Right cardiac atrium (tissue), 5 donors: ENCODE results near the gene PLA2G12B. TPM values are rescaled to one million over a fixed set of nuclear protein-coding genes. Genes with fewer than 3 reads are reported as not detected.

ENCODE experiments used
- ATAC-seq, 2 donors: fragments of 200-7000 bp; cut with Tn5 transposase; one replicate each; pipeline versions ENCODE4 v1.8.0 to v1.9.1; 2020; ENCODE audit warnings: moderate library complexity in 2 of 2, mild to moderate bottlenecking in 1 of 2
- DNase-seq, 3 donors: peaks; one replicate each; pipeline ENCODE4 v3.0.0-alpha.2; 2020
- H3K27ac ChIP-seq: one replicate; pipeline ENCODE4 v1.5.1; 2013; ENCODE audit warnings: mild to moderate bottlenecking, low read length, control low read depth, moderate library complexity
- H3K27me3 ChIP-seq: one replicate; pipeline ENCODE4 v1.6.1; 2013; ENCODE audit not compliant: control insufficient read depth, insufficient read depth
- H3K4me1 ChIP-seq: one replicate; pipeline ENCODE4 v1.6.1; 2013; ENCODE audit warnings: low read length; ENCODE audit not compliant: control insufficient read depth, insufficient read depth
- H3K4me3 ChIP-seq: one replicate; pipeline ENCODE4 v1.5.1; 2013; ENCODE audit warnings: low read length, control low read depth
- H3K9me3 ChIP-seq: one replicate; pipeline ENCODE4 v1.6.1; 2013; ENCODE audit warnings: low read length; ENCODE audit not compliant: control insufficient read depth
- WGBS: extraction: QIAGEN DNeasy Blood & Tissue Kit; methylation state at CpG from one replicate; pipeline ENCODE4 v1.1.7; 2013; 5-methylcytosine and 5-hydroxymethylcytosine counted together
- intact Hi-C, 4 donors: fragments of 100-400 bp; cut with DNase I; formaldehyde crosslinking; loops; one replicate each; pipeline versions ENCODE4 v1.11.0 to v1.14.0; 2022 to 2023
- polyA plus RNA-seq: library from polyadenylated mRNA; stranded (reverse); fragments of 200-250 nt; gene quantifications from one replicate; pipeline ENCODE4 v1.2.3, GENCODE V29; 2013
- total RNA-seq, 4 donors: library from RNA; stranded (reverse); fragmentation: NEBNext Ultra II Directional; extraction: Animal tissue kit (Norgen Biotek cat#: 25700); gene quantifications; one replicate each; pipeline ENCODE4 v1.2.1, GENCODE V29; 2021
- donor health status: healthy with polysubstance abuse.
- donor health status: DM: no; HTN: yes; CAD: no.
- donor health status: DM: no; HTN: no; CAD: no.
- donor health status: DM: no; HTN: yes; CAD: no; lungs with severe emphysema.
- donor health status: DM: yes; HTN: yes; CAD: no.

PLA2G12B gene
- total and polyA plus RNA-seq, 5 donors: 2.6 to 16.6 (median 6.5) TPM

DNA sequence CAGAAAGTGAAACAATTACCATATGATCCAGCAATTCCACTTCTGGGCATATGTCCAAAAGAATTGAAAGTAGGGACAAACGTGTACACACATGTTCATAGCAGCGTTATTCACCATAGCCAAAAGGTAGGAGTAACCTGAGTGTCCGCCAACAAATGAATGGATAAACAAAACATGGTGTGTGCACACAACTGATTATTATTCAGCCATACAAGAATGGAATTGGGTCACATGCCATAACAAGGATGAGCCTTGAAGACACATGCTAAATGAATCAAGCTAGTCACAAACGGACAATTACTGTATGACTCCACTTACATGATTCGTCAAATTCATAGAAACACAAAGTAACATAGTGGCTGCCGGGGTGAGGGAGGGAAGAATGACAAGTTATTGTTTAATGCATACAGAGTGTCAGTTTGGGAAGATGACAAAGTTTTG is 65.2 kb downstream of the PLA2G12B start:
- intact Hi-C loops: no loop called here
- ATAC-seq: no peak
- WGBS: 46% methylated on average over 6 of the region's 6 CpGs
- H3K9me3 ChIP-seq: no peaks in the 10 kb centered on the region
- H3K4me1 ChIP-seq: peaks cover 12% of the 10 kb centered on the region
- no peak overlapping the region for H3K4me3 ChIP-seq
- H3K27ac ChIP-seq: no peak overlapping the region
- DNase-seq: no peak
- no peaks in the 10 kb centered on the region for H3K27me3 ChIP-seq

DNA sequence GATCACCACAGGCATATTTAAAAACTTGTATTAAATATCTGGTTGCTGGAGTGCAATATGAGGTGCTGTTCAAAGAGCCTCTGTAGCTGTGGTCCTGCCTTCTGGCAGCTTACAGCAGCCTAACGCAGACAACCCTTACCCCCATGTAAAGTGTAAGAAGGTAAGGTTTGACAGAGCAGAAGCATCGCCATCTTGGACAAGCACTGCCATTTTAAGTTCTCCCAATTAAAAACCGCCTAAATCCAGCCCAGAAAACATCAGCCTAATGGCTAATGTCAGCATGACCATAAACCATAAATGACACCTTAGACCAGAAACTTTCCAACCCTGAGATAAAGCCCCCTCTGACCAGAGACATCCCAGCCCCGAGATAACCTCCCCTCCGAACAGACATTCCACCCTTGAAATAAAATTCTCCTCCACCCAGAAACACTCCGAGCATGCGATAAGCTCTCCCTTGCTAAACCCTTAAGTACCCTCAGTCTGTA is 66.4 kb downstream of the PLA2G12B start:
- no peak overlapping the region for H3K4me3 ChIP-seq
- H3K9me3 ChIP-seq: no peaks in the 10 kb centered on the region
- peaks cover 9% of the 10 kb centered on the region for H3K4me1 ChIP-seq
- no peak for ATAC-seq
- no peak overlapping the region for H3K27ac ChIP-seq
- WGBS: 67% methylated on average over 7 of the region's 7 CpGs
- intact Hi-C loops: no loop called here
- no peak for DNase-seq
- H3K27me3 ChIP-seq: no peaks in the 10 kb centered on the region

DNA sequence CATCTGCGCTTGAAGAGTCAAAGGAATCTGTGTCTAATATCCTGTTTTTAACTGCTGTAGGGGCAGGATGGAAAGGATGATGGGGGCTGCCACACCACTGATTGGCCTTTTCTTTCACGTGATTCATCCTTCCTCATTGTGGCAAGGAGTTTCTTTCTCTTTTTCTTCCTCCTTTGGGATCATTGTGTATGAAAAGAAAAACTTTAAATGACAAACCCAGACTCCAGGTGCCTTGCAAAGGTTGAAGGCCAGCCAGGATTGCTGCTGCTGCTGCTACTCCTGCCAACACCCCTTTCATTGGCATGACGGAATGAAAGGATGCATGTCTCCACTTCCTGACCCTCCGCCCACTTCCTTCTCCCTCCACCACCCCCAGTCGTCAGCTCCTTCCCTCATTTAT is 67.6 kb downstream of the PLA2G12B start:
- ATAC-seq: peak in 1 of 2 donors; percentile 75
- H3K27ac ChIP-seq: no peak overlapping the region
- no peak for DNase-seq

DNA sequence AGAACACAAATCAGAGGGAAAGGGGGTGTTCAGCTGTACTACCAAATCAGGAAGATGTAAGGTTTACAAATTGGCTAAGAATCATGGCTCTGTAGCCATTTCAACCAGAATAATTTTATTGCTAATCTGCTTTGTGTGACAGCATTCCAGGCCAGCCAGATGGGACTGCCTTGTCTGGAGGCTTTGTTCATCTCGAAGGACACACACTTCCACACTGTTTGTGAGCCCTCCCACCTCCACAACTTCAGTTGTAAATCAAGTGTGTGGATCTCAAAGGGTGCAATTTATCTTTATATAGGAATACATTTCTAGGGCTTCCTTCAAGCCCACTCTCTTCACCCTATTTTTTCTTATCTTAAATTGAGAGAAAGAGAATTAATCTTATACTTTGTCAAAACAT is 68.0 kb downstream of the PLA2G12B start:
- no peak overlapping the region for H3K4me3 ChIP-seq
- WGBS: 39% methylated on average over 1 of the region's 1 CpG

More for the DNA sequence above, 67.6 kb downstream of the PLA2G12B start:
- intact Hi-C loops: no loop called here
- 34% methylated on average over 5 of the region's 5 CpGs for WGBS
- H3K27me3 ChIP-seq: no peaks in the 10 kb centered on the region
- H3K4me1 ChIP-seq: peaks cover 7% of the 10 kb centered on the region
- H3K9me3 ChIP-seq: no peaks in the 10 kb centered on the region
- H3K4me3 ChIP-seq: no peak overlapping the region

GRCh38 chr10:72885953-72886352 is 68.7 kb downstream of the PLA2G12B start:
- H3K4me3 ChIP-seq: no peak overlapping the region
- 82% methylated on average over 2 of the region's 2 CpGs for WGBS
- no peak overlapping the region for H3K27ac ChIP-seq
- no peaks in the 10 kb centered on the region for H3K9me3 ChIP-seq
- H3K27me3 ChIP-seq: no peaks in the 10 kb centered on the region
- intact Hi-C loops: no loop called here
- no peak for ATAC-seq
- peaks cover 7% of the 10 kb centered on the region for H3K4me1 ChIP-seq
- DNase-seq: no peak

More for the DNA sequence above, 68.0 kb downstream of the PLA2G12B start:
- H3K27me3 ChIP-seq: no peaks in the 10 kb centered on the region
- DNase-seq (no peak), ATAC-seq (peak; percentile 22 to 38)
- H3K4me1 ChIP-seq: peaks cover 7% of the 10 kb centered on the region
- H3K9me3 ChIP-seq: no peaks in the 10 kb centered on the region
- intact Hi-C loops: no loop called here
- no peak overlapping the region for H3K27ac ChIP-seq

Other genes with a start within 250 kb of the PLA2G12B start
- gene OIT3, start 61.1 kb downstream of the PLA2G12B start, total RNA-seq: 1 to 10 TPM in 1 of 4 donors, under 1 TPM in 3; 0.34 to 3.0 (median 0.66) TPM
- 2.1 TPM for gene OIT3, start 61.1 kb downstream of the PLA2G12B start, polyA plus RNA-seq
- 10 to 100 TPM; 37.4 to 55.8 (median 43.9) TPM for gene P4HA1, start 142.1 kb upstream of the PLA2G12B start, total RNA-seq
- 21.8 TPM for gene P4HA1, start 142.1 kb upstream of the PLA2G12B start, polyA plus RNA-seq
- gene NUDT13, start 155.6 kb upstream of the PLA2G12B start, total RNA-seq: 1 to 10 TPM; 1.9 to 4.1 (median 2.8) TPM
- 2.7 TPM for gene NUDT13, start 155.6 kb upstream of the PLA2G12B start, polyA plus RNA-seq
- 10 to 100 TPM; 16.2 to 19.3 (median 17.9) TPM for gene ECD, start 213.2 kb upstream of the PLA2G12B start, total RNA-seq
- gene ECD, start 213.2 kb upstream of the PLA2G12B start, polyA plus RNA-seq: 10.8 TPM
- gene FAM149B1, start 213.3 kb upstream of the PLA2G12B start, total RNA-seq: 10 to 100 TPM; 11.6 to 17.5 (median 15.1) TPM
- 16.2 TPM for gene FAM149B1, start 213.3 kb upstream of the PLA2G12B start, polyA plus RNA-seq